LNCAP (cell line): Measurements from ENCODE around the gene SLIT1.

Experiments used
- TF ChIP-seq, protein P1 (sequence below): fragments of 450-650 bp; IDR thresholded peaks from 2 replicates; pipeline ENCODE4 v1.5.1; 2017; ENCODE audit warnings: mild to moderate bottlenecking

SLIT1 gene

DNA sequence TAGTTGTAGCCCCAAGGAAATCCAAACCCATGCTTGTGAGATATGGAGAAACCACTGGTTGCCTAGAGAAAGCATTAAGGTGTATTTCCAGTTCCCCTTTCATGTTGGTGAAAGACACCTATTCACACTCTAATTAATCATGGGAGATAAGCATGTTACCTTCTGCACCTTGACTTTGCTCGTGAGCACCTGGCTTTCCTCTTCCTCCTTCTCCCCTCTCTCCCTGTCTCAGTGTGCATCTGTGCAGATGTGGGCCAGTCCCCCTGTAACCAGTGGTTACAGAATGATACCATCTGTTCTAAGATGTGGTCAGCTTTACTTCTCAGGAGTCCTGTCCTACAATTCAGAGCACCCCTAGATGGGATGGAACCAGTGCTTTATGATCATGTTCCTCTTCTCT, 193.0 kb downstream of the SLIT1 start:
- TF ChIP-seq, protein P1, sequence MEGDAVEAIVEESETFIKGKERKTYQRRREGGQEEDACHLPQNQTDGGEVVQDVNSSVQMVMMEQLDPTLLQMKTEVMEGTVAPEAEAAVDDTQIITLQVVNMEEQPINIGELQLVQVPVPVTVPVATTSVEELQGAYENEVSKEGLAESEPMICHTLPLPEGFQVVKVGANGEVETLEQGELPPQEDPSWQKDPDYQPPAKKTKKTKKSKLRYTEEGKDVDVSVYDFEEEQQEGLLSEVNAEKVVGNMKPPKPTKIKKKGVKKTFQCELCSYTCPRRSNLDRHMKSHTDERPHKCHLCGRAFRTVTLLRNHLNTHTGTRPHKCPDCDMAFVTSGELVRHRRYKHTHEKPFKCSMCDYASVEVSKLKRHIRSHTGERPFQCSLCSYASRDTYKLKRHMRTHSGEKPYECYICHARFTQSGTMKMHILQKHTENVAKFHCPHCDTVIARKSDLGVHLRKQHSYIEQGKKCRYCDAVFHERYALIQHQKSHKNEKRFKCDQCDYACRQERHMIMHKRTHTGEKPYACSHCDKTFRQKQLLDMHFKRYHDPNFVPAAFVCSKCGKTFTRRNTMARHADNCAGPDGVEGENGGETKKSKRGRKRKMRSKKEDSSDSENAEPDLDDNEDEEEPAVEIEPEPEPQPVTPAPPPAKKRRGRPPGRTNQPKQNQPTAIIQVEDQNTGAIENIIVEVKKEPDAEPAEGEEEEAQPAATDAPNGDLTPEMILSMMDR: no peak

DNA sequence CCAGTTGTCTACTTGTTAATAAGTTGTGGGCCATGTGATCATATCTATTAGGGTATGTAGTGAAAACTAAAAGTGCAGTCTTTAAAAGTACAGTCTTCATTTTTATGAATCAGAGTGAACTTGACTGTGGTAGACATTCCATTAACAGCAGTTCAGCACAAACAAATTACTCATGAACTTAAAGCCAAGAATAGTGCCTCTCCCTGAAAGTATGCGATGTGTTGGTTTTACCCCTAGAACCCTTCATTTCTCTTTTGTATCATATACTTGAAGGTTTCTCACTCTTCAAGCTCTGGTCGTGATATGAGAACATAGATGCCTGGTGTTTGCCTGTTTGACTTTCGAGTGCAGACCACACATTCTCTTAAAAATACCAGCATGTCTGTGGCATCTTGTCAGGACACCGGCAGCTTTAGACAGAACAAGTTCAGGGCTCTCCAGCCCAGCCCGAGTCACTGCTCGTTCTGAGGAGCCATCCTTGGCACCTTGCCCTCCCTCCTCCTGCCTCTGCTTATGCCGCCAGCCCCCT, 194.4 kb downstream of the SLIT1 start:
- TF ChIP-seq, protein P1: no peak

DNA sequence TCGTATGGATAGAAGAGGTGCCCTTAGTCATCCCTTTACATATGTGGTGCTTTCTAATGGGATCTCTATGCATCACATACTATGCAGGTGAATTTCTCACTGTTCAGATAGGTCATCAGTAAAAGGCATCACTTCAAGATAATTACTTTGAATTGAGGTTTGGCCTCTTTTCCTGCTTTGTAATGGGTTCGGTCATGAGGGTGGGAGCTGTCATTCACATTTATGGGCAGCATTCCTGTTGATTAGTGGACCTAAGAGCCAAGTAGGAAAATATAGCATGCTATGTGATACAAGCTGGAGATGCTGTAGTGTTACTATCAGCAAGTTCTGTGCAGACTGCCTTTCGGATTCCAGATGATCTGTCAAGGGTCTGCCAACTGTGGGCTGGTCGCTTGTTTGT, 197.3 kb downstream of the SLIT1 start:
- TF ChIP-seq, protein P1: no peak

DNA sequence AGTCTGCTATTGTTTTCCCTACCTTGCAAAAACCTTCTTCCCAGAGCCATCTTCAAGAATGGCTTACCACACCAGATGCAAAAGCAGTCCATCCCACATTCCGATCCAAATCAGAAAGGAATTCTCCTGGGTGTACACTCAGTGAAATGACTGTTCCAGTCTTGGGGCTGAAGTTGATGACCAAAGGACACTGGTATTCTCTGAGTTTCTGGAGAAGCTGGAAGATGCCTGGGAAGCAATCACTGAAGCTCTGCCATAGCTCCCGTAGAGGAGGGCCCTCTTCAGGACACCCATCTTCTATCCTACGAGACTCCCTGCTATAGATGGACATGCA, 197.9 kb downstream of the SLIT1 start:
- TF ChIP-seq, protein P1: no peak

DNA sequence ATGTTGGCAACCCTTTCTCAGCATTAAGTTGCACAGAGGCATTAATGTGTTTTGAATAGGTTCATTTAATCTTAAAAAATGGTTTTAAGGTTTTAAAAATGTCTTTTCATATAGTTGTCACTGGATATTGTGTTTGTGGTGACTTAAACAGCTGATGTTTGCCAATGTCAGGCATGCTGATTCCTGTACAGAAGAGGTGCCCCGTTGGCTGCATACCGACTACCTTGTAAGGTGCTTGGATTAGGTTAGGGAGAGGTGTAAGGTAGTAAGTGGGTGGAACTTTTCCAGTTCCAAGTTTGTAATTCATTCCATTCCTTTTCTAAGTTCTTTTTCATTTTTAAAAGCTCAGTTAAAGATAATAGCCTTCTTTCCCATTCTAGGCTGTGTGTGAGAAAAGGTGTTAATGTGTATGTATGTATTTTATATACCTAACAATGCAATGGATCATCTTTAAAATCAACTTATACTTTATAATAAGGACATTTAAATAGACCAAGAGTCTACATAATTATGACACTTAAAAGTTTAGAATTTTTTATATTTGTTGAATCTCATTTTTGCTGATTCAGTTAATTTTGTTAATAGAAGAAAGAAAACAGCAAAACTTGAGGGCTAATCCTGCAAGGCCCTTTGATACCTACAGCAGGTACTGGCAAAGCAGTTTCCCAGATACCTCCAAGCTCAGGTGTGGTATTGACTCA, 198.5 kb downstream of the SLIT1 start:
- TF ChIP-seq, protein P1: no peak

DNA sequence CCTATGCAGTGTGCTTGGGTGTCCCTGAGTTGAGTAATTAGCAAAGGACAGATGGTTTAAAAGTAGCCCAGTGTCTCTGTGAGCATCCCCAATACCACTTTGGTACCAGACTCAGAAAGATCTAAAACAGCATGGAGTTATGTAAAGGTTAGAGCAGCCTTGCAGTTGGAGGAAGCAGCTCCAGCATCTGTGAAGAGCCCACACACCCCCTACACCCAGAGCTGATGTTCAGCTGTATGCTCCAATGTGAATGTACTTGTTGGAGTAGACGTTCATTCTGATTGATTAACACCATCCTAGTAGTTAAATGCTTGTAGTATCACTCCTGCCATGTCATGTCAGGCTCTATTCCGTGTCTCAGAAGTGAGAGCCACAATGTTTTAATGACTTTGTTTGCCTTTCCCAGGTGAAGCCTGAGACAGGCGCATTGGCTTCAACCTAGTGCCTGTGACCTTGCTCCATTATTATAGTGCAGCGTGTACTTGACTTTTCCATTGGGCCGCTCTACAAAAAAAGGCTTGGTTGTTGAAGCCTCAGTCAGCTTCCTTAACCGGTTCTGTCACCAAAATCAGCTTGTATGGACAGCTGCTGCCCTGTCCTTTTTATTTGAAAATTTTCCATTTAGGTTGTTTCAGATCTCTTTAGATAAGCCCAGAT, 199.4 kb downstream of the SLIT1 start:
- TF ChIP-seq, protein P1: no peak

DNA sequence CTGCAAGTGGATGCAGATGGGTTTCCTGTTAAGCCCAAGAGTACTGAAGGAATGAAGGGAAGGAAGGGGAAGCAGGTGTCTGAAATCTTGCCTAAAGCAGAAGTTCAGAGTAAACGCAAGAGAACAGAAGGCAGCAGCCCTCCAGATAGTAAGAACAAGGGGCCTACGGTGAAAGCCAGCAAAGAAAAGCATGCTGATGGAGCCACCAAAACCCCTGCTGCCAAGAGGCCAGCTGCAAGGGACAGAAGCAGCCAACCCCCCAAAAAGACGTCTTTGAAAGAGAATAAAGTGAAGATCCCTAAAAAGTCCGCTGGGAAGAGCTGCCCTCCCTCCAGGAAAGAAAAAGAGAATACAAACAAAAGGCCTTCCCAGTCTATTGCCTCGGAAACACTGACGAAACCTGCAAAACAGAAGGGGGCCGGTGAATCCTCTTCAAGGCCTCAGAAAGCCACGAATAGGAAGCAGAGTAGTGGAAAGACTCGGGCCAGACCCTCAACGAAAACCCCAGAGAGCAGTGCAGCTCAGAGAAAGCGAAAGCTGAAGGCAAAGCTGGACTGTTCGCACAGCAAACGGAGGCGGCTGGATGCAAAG, 201.1 kb downstream of the SLIT1 start:
- TF ChIP-seq, protein P1: no peak
